Neural crest cell (in vitro differentiated cells): ENCODE measurements around the gene MMD2. TPM values are rescaled to one million over a fixed set of nuclear protein-coding genes. Genes with fewer than 3 reads are reported as not detected.
"Not testable (repeated sequence)": the region's sequence is repeated elsewhere in the genome, so short reads cannot be mapped to it uniquely, and the experiment has no call there.

Experiments used
- DNase-seq: peaks from one replicate; pipeline ENCODE4 v3.0.0; 2021; ENCODE audit warnings: low read depth, mixed read lengths, low spot score
- H3K27ac Mint-ChIP-seq: one replicate; pipeline ENCODE4 v1.8.0; 2021; ENCODE audit warnings: mild to moderate bottlenecking, mixed read lengths; ENCODE audit not compliant: unreplicated experiment
- H3K27me3 Mint-ChIP-seq: 2 replicates; pipeline ENCODE4 v1.8.0; 2021; ENCODE audit warnings: low read depth, mild to moderate bottlenecking, mixed read lengths
- H3K36me3 Mint-ChIP-seq: 2 replicates; pipeline ENCODE4 v1.8.0; 2021; ENCODE audit warnings: low read depth, mild to moderate bottlenecking, mixed read lengths
- H3K4me1 Mint-ChIP-seq: 2 replicates; pipeline ENCODE4 v1.8.0; 2021; ENCODE audit warnings: mixed read lengths
- H3K4me3 Mint-ChIP-seq: one replicate; pipeline ENCODE4 v1.8.0; 2021; ENCODE audit warnings: mild to moderate bottlenecking, mixed read lengths
- H3K9me3 Mint-ChIP-seq: 2 replicates; pipeline ENCODE4 v1.8.0; 2021; ENCODE audit warnings: mixed read lengths
- total RNA-seq: library from RNA; stranded (reverse); gene quantifications from 2 replicates; pipeline ENCODE4 v1.2.1, GENCODE V29; 2021
- TF ChIP-seq, protein P1 (sequence below): fragments of 200-600 bp; sonication (generic); conservative IDR thresholded peaks from 2 replicates; pipeline ENCODE4 v1.5.0; 2021; ENCODE audit warnings: antibody characterized with exemption, mild to moderate bottlenecking

The MMD2 gene
- total RNA-seq, 1 donor from 2014 or later: not detected

DNA sequence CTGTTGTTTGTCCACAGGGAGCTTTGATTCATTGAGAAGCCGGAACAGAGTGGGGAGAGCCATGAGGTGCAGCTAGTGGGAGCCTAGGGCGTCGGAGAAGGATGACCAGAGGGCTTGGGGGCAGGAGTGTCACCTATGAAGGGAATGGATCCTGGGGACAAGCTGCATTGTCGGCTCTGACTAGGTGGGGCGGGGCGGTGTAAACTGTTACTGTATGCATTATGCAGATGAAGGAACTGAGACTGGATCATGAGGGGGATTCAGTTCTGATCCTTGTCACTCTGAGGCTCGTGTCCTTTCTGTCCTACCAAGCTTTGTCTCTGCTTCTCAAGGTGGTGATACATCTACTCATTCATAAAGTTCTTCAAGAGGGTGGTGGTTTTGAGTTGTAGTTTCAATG, 39.9 kb upstream of the MMD2 start:
- Mint-ChIP-seq H3K4me3 (no peak overlapping the region), H3K4me1 (no peaks in the 10 kb centered on the region), H3K27ac (peak overlapping the region; percentile 39), H3K9me3 (no peaks in the 10 kb centered on the region), H3K27me3 (no peaks in the 10 kb centered on the region), H3K36me3 (peaks cover 24% of the 10 kb centered on the region)
- no peak for DNase-seq
- TF ChIP-seq, protein P1, sequence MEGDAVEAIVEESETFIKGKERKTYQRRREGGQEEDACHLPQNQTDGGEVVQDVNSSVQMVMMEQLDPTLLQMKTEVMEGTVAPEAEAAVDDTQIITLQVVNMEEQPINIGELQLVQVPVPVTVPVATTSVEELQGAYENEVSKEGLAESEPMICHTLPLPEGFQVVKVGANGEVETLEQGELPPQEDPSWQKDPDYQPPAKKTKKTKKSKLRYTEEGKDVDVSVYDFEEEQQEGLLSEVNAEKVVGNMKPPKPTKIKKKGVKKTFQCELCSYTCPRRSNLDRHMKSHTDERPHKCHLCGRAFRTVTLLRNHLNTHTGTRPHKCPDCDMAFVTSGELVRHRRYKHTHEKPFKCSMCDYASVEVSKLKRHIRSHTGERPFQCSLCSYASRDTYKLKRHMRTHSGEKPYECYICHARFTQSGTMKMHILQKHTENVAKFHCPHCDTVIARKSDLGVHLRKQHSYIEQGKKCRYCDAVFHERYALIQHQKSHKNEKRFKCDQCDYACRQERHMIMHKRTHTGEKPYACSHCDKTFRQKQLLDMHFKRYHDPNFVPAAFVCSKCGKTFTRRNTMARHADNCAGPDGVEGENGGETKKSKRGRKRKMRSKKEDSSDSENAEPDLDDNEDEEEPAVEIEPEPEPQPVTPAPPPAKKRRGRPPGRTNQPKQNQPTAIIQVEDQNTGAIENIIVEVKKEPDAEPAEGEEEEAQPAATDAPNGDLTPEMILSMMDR: no peak

DNA sequence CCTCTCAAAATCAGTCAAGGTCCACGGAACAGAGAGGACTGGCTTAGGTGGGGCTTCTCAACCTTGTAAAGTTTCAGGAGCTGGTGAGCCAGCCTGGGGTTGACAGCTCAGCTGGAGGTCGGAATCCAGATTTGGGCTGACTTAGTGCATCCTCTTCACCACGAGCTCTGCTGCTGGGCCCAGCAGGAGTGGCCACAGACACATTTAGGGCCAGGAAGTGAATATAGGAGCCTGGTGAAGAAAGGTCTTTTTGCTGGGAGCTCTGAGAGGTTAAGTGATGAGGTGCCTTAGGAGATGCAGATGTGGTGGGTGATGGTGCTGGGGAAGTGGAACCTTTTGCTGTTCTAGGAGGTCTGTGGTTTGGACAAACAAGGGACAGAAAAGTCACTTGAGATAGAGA, 39.3 kb upstream of the MMD2 start:
- TF ChIP-seq, protein P1: no peak
- no peaks in the 10 kb centered on the region for H3K9me3 Mint-ChIP-seq
- no peak overlapping the region for H3K27ac Mint-ChIP-seq
- H3K36me3 Mint-ChIP-seq: peaks cover 24% of the 10 kb centered on the region
- H3K4me3 Mint-ChIP-seq: no peak overlapping the region
- H3K4me1 Mint-ChIP-seq: no peaks in the 10 kb centered on the region
- DNase-seq: no peak
- no peaks in the 10 kb centered on the region for H3K27me3 Mint-ChIP-seq

DNA sequence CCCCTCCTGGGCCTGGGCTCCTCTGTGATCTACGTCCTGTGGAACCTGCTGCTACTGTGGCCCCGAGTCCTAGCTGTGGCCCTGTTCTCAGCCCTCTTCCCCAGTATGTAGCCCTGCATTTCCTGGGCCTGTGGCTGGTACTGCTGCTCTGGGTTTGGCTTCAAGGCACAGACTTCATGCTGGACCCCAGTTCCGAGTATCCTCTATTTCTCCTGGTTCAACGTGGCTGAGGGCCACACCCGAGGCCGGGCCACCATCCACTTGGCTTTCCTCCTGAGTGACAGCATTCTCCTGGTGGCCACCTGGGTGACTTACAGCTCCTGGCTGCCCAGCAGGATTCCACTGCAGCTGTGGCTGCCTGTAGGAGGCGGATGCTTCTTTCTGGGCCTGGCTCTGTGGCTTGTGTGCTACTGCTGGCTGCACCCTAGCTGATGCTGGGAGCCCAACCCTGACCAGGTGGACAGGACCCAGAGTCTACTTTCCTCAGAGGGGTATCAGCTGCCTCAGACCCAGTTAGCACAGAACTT, 37.8 kb upstream of the MMD2 start:
- DNase-seq: no peak
- Mint-ChIP-seq H3K9me3 (no peaks in the 10 kb centered on the region), H3K36me3 (peaks cover 20% of the 10 kb centered on the region), H3K27ac (no peak overlapping the region), H3K4me3 (no peak overlapping the region), H3K27me3 (no peaks in the 10 kb centered on the region), H3K4me1 (no peaks in the 10 kb centered on the region)
- TF ChIP-seq, protein P1: no peak

DNA sequence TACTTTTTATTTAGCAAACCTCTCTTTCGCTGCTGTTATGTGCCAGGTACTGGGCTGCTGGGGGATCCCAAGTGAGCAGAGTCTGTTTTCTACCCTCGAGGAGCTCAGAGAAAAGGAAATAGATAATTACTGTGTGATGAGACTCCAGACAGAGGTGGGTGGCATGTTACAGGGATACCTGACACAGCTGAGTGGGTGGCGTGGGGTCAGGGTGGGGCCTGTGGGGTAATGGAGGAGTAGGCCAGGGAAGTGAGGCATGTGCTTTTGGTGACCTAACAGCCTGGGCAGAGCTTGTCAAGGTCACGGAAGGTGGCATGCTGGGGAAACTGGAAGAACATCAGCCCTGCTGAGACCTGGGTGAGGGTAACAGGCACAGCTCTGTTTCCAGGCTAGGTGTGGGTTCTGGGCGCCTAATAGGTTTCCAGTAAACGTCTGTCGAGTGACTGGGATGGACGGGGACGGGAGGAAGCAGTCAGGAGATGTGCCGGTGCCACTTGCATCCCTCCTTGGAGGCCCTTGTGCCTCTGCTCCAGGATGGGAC, 36.5 kb upstream of the MMD2 start:
- Mint-ChIP-seq H3K4me3 (no peak overlapping the region), H3K9me3 (no peaks in the 10 kb centered on the region), H3K36me3 (peaks cover 18% of the 10 kb centered on the region), H3K4me1 (no peaks in the 10 kb centered on the region), H3K27ac (peak overlapping the region; percentile 78), H3K27me3 (no peaks in the 10 kb centered on the region)
- no peak for DNase-seq
- TF ChIP-seq, protein P1: no peak

DNA sequence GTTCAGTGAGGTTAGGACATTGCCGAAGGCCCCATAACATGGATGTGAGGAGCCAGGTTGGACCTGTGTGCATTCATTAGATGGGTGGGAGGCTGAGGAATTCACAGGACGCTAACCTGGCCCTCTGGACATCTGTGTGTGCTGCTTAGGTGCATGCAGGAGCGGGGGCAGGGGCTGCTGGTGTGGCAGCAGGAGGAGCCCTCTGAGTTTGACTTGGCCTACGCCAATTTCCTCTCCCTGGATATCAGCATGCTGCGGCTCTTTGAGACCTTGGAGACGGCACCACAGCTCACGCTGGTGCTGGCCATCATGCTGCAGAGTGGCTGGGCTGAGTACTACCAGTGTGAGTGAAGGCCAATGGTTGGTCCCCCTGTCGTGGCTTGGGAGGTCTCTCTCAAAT, 34.5 kb upstream of the MMD2 start:
- H3K36me3 Mint-ChIP-seq: peaks cover 9% of the 10 kb centered on the region
- no peak overlapping the region for H3K4me3 Mint-ChIP-seq
- H3K27ac Mint-ChIP-seq: no peak overlapping the region
- TF ChIP-seq, protein P1: no peak
- no peaks in the 10 kb centered on the region for H3K27me3 Mint-ChIP-seq
- no peaks in the 10 kb centered on the region for H3K9me3 Mint-ChIP-seq
- H3K4me1 Mint-ChIP-seq: no peaks in the 10 kb centered on the region
- DNase-seq: no peak

DNA sequence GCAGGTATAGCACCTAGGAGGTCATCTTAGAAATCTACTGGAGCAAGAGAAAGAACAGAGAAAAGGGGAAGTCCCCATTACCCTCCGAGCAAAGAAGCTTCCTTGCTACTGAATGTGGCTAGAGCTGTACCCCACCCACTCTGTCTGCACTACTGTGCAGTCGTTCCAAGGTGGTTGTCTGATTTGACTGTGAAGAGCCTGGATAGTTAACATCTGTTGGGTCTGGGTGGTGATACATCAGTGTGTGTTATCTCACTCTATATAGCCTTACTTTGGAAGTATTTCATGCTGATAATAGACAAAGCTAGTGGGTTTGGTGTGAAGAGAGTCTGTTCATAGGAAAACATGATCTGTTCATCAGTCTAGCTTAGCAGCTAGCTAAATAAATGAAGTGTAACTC, 23.8 kb upstream of the MMD2 start:
- H3K4me1 Mint-ChIP-seq: peaks cover 10% of the 10 kb centered on the region
- H3K36me3 Mint-ChIP-seq: peaks cover 34% of the 10 kb centered on the region
- H3K27ac Mint-ChIP-seq, DNase-seq, H3K4me3 Mint-ChIP-seq, H3K9me3 Mint-ChIP-seq, H3K27me3 Mint-ChIP-seq: not testable (repeated sequence)

DNA sequence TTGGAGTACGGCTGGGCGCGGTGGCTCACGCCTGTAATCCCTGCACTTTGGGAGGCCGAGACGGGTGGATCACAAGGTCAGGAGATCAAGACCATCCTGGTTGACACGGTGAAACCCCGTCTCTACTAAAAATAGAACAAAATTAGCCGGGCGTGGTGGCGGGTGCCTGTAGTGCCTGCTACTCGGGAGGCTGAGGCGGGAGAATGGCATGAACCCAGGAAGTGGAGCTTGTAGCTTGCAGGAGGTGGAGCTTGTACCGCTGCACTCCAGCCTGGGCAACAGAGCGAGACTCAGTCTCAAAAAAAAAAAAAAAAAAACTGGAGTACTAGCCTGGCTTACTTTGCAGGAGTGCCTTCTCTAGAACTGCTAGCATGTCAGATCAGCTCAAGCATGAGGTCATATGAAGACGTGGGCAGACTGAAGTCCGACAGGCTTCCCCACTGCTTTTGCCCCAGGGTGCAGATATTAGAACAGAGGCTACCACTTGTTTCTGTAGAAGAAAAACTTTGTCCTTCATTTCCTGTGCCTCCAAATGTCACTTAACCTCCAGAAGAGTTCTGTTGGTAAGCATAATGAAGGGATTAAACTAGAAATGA, 22.4 kb upstream of the MMD2 start:
- not testable (repeated sequence) for H3K27ac Mint-ChIP-seq, H3K27me3 Mint-ChIP-seq, H3K4me3 Mint-ChIP-seq, DNase-seq, H3K9me3 Mint-ChIP-seq
- peaks cover 35% of the 10 kb centered on the region for H3K36me3 Mint-ChIP-seq
- H3K4me1 Mint-ChIP-seq: peaks cover 12% of the 10 kb centered on the region

DNA sequence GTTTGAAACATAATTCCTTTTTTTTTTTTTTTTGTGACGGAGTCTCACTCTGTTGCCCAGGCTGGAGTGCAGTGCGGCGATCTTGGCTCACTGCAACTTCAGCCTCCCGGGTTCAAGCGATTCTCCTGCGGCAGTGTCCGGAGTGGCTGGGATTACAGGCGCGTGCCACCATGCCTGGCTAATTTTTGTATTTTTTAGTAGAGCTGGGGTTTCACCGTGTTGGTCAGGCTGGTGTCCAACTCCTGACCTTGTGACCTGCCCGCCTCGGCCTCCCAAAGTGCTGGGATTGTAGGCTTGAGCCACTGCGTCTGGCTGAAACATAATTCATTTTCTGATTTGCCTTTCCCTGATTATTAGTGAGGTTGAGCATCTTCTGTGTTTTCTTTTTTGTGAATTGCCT, 16.6 kb upstream of the MMD2 start:
- peak overlapping the region; percentile 83 for H3K4me3 Mint-ChIP-seq
- not testable (repeated sequence) for H3K9me3 Mint-ChIP-seq, H3K27me3 Mint-ChIP-seq, H3K27ac Mint-ChIP-seq, DNase-seq
- peaks cover 12% of the 10 kb centered on the region for H3K36me3 Mint-ChIP-seq
- peaks cover 19% of the 10 kb centered on the region for H3K4me1 Mint-ChIP-seq
